ENCODE results near the gene KIF18A. TPM values are rescaled to one million over a fixed set of nuclear protein-coding genes. Genes with fewer than 3 reads are reported as not detected.

Gene KIF18A
- total RNA-seq, 1 donor from 2014 or later: 4.2 TPM

DNA sequence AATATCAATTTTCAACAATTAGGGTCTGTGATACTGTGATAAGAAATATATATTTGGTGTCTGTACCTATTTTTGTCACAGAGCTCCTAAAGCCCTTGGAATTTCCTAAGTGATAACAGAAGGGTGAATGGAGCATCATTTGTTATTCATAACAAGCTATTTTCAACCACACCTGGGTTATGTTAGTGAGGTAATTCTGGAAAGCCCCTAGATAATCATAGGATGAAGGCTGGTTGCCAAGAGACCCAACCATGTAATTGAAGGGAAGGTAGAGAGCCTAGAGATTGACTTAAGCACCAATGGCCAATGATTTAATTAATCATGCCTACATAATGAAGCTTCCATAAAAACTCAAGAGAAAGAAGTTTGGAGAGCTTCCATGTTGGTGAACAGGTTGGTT, 109.4 kb downstream of the KIF18A start:
- peaks cover 20% of the 10 kb centered on the region for H3K36me3 Mint-ChIP-seq (ENCODE audit: unreplicated experiment)
- peaks cover 13% of the 10 kb centered on the region for H3K9me3 Mint-ChIP-seq (ENCODE audit: unreplicated experiment)
- TF ChIP-seq, protein P1, sequence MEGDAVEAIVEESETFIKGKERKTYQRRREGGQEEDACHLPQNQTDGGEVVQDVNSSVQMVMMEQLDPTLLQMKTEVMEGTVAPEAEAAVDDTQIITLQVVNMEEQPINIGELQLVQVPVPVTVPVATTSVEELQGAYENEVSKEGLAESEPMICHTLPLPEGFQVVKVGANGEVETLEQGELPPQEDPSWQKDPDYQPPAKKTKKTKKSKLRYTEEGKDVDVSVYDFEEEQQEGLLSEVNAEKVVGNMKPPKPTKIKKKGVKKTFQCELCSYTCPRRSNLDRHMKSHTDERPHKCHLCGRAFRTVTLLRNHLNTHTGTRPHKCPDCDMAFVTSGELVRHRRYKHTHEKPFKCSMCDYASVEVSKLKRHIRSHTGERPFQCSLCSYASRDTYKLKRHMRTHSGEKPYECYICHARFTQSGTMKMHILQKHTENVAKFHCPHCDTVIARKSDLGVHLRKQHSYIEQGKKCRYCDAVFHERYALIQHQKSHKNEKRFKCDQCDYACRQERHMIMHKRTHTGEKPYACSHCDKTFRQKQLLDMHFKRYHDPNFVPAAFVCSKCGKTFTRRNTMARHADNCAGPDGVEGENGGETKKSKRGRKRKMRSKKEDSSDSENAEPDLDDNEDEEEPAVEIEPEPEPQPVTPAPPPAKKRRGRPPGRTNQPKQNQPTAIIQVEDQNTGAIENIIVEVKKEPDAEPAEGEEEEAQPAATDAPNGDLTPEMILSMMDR (IDR thresholded peaks at IDR 0.05): no peak
- DNase-seq (ENCODE audit: extremely low spot score, unreplicated experiment): no peak
- H3K4me3 Mint-ChIP-seq (ENCODE audit: unreplicated experiment): no peak overlapping the region
- no peaks in the 10 kb centered on the region for H3K4me1 Mint-ChIP-seq (ENCODE audit: unreplicated experiment)
- H3K27me3 Mint-ChIP-seq (ENCODE audit: unreplicated experiment): no peaks in the 10 kb centered on the region
- H3K27ac Mint-ChIP-seq (ENCODE audit: unreplicated experiment): no peak overlapping the region

DNA sequence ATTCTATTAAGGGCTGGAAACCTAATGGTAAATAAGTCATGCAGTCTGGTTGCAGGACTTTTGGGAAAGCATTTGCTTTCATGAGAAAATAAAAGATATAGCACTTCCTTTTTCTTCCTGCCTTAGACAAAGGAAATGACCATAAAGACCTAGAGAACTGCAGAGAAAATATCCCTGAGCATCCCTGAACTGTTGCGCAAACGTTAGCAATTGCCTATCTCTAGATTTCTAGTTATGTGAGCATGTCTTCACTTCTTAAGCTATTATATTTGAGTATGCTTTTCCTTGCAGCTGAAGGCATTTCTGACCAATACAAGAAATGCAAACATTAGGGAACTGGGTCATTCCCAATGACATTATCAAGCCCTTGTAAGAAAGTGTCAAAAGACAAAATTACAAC, 110.6 kb downstream of the KIF18A start:
- no peaks in the 10 kb centered on the region for H3K27me3 Mint-ChIP-seq (ENCODE audit: unreplicated experiment)
- TF ChIP-seq, protein P1 (IDR thresholded peaks at IDR 0.05): no peak
- H3K9me3 Mint-ChIP-seq (ENCODE audit: unreplicated experiment): peaks cover 13% of the 10 kb centered on the region
- H3K4me1 Mint-ChIP-seq (ENCODE audit: unreplicated experiment): no peaks in the 10 kb centered on the region
- H3K36me3 Mint-ChIP-seq (ENCODE audit: unreplicated experiment): peaks cover 16% of the 10 kb centered on the region
- H3K27ac Mint-ChIP-seq (ENCODE audit: unreplicated experiment): no peak overlapping the region
- H3K4me3 Mint-ChIP-seq (ENCODE audit: unreplicated experiment): no peak overlapping the region
- DNase-seq (ENCODE audit: extremely low spot score, unreplicated experiment): no peak

DNA sequence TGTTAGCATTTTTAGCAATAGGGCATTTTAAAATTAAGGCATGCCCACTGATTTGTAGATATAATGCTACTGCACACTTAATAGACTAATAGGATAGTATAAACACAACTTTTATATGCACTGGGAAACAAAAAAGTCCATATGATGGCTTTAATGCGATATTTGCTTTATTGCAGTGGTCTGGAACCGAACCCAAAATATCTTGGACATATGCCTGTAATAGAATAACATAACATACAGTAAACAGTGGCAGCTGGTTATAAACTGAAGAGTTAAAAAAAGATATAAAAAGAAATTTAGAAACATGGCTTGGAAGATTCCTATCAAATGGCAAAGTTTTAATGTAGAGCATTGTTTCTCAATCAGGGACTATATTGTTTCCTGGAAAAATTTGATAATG, 111.9 kb downstream of the KIF18A start:
- H3K9me3 Mint-ChIP-seq (ENCODE audit: unreplicated experiment): peaks cover 7% of the 10 kb centered on the region
- no peak overlapping the region for H3K27ac Mint-ChIP-seq (ENCODE audit: unreplicated experiment)
- TF ChIP-seq, protein P1 (IDR thresholded peaks at IDR 0.05): no peak
- peaks cover 6% of the 10 kb centered on the region for H3K36me3 Mint-ChIP-seq (ENCODE audit: unreplicated experiment)
- DNase-seq (ENCODE audit: extremely low spot score, unreplicated experiment): no peak
- no peak overlapping the region for H3K4me3 Mint-ChIP-seq (ENCODE audit: unreplicated experiment)
- no peaks in the 10 kb centered on the region for H3K27me3 Mint-ChIP-seq (ENCODE audit: unreplicated experiment)
- no peaks in the 10 kb centered on the region for H3K4me1 Mint-ChIP-seq (ENCODE audit: unreplicated experiment)

DNA sequence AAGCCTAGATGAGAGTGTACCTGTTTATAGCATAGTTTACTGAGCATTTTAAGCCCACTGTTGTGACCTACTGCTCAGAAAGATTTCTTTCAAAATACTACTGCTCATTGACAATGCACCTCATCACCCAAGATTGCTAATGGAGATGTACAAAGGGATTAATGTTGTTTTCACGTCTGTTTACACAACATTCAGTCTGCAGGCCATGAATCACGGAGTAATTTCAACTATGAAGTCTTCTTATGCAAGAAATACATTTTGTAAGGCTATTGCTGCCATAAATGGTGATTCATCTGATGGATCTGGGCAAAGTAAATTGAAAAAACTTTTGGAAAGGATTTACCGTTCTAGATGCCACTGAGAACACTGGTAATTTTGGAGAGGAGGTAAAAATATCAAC, 112.9 kb downstream of the KIF18A start:
- TF ChIP-seq, protein P1 (IDR thresholded peaks at IDR 0.05): no peak
- Mint-ChIP-seq H3K4me1 (ENCODE audit: unreplicated experiment) (no peaks in the 10 kb centered on the region), H3K4me3 (ENCODE audit: unreplicated experiment) (no peak overlapping the region), H3K9me3 (ENCODE audit: unreplicated experiment) (peaks cover 7% of the 10 kb centered on the region), H3K27me3 (ENCODE audit: unreplicated experiment) (no peaks in the 10 kb centered on the region), H3K36me3 (ENCODE audit: unreplicated experiment) (peaks cover 3% of the 10 kb centered on the region), H3K27ac (ENCODE audit: unreplicated experiment) (no peak overlapping the region)
- DNase-seq (ENCODE audit: extremely low spot score, unreplicated experiment): no peak

DNA sequence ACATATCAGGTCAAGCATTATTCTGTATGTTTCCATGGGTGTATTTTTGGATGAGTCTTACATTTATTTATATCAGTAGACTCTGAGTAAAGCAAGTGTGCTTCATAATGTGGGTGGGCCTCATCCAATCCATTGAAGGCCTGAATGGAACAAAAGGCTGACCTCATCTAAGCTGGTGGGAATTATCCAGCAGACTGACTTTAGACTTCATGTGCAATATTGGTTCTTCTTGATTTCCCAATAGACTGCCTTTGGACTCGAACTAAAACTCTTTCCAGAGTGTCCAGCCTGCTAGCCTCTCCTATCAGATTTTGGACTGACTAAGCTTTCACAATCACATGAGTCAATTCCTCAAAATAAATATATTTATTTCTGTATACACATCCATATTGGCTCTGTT, 116.2 kb downstream of the KIF18A start:
- TF ChIP-seq, protein P1 (IDR thresholded peaks at IDR 0.05): no peak
- Mint-ChIP-seq H3K27ac (ENCODE audit: unreplicated experiment) (no peak overlapping the region), H3K36me3 (ENCODE audit: unreplicated experiment) (no peaks in the 10 kb centered on the region), H3K9me3 (ENCODE audit: unreplicated experiment) (no peaks in the 10 kb centered on the region), H3K4me1 (ENCODE audit: unreplicated experiment) (no peaks in the 10 kb centered on the region), H3K4me3 (ENCODE audit: unreplicated experiment) (no peak overlapping the region), H3K27me3 (ENCODE audit: unreplicated experiment) (no peaks in the 10 kb centered on the region)
- DNase-seq (ENCODE audit: extremely low spot score, unreplicated experiment): no peak
